ENCODE data around the gene FKBP1A.
A peak's percentile ranks its signal among the peaks of the same experiment; 100 is the strongest.

Gene FKBP1A

DNA sequence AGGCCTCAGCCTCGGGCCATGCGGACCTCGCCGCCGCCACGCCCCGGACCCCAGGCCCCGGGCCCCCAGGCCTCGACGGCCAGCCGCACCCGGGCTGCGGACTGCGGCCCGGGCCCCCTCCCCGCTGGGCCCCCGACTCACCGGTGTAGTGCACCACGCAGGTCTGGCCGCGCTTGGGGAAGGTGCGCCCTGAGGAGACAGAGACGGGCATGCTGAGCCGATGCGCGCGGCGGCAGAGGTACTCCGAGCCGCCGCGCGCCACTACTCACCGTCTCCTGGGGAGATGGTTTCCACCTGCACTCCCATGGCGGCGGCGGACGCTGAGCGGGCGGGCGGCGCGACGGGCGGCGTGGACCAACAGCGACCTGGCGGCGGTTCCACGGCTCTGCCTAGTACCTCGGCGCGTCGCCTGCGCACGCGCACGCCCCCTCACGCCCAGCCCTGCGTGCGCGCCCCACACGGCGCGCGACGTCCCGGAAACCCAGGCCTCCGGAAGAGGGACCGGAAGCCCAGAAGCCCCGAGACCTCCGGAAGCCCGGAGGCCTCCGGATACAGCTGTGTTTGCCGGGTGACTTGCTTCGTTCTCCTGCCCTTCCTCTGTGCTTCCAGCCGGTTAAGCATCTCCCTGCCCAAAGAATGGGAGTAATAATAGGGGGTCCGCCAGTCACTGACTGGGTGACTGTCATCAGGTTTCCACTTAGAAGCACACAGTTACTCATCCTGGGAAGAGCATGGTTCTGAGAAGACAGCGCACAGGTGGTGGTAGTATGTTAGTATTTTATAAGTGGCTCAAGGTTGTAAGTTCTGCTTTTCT, at the start of gene FKBP1A:
Gene FKBP1A (minus strand): TSS at position 362 of the 814 bp plus-strand sequence. CDS start 56 bp downstream, at position 306.
- DNase-seq (ENCODE audit: low spot score) = peak; percentile 91

- no peak for DNase-seq (ENCODE audit: low spot score)
Measured at GRCh38 chr20:1442304-1442703, 49.5 kb upstream of the FKBP1A start.

DNA sequence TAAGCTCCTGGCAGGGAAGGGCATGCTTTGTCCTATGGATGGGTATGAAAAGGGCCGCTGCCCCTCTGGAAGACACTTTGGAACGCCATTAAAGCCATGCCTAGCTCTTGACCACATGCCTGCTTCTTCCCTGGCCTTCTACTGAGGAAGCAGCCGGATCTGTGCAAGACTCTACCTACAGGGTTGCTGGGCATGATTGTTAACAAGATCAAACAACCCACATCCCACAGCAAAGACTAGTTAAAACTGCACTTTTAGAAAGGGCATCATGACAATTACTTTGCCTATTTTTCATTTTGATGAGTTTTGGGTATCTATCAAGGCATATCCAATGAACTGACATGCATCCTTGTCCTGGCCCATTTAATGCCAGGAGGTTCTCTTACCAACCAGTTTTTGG, 48.3 kb upstream of the FKBP1A start:
- no peak for DNase-seq (ENCODE audit: low spot score)

DNA sequence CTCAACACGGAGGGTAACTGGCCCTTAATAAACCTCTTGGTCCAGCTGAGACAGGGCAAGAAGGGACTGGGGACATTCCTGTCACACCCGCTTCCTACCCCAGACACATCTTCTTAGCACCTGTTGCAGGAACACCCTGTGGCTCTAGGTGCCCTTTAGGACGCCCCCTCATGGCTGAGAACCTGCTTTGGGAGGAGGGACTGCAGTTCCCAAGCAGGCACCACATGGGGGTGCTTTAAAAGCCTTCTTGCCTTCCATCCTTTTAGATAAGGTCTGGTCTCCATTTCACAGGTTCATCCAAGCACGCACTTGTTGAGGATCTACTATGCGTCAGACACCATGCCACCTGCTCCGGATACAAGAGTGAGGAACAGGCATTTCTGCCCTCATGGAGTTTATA, 47.2 kb upstream of the FKBP1A start:
- DNase-seq (ENCODE audit: low spot score) = no peak

- no peak for DNase-seq (ENCODE audit: low spot score)
Measured at GRCh38 chr20:1438361-1438760, 45.5 kb upstream of the FKBP1A start.

GRCh38 chr20:1437235-1437904, 44.5 kb upstream of the FKBP1A start:
- DNase-seq (ENCODE audit: low spot score) = peak; percentile 75

- no peak for DNase-seq (ENCODE audit: low spot score)
Measured at GRCh38 chr20:1436263-1436662, 43.4 kb upstream of the FKBP1A start.

GRCh38 chr20:1435337-1435699, 42.5 kb upstream of the FKBP1A start:
- no peak for DNase-seq (ENCODE audit: low spot score)

DNA sequence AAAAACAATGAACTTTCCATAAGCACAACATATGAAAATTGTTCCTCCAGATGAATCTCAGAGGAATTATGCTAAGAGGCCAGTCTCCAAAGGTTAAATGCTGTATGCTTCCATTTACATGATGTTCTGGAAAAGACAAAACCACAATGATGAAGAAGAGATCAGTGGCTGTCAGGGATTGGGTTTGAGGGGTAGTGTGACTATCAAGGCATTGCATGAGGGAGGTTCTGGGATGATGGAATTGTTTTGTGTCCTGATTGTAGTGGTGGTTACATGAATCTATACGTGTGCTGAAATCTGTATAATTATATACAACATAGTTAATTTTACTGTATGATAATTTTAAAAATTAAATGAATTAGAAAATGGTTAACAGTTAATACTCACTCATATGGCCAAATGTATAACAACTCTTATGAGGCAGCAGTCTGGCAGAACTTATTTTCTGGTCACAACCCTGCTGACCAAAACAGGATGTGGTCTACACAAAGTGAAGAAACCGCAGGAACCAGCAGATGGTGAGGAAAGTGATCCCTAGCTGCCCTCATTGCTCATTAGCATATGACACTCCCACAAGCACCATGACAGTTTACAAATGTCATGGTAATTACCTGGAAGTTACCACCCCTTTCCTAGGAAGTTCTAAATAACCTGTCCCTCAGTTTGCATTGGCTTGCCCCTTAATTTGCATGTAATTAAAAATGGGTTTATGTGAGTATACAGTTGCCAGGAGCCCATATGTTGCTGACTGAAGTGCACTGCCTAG, 41.9 kb upstream of the FKBP1A start:
- no peak for DNase-seq (ENCODE audit: low spot score)

GRCh38 chr20:1431158-1431557, 38.3 kb upstream of the FKBP1A start:
- no peak for DNase-seq (ENCODE audit: low spot score)

DNA sequence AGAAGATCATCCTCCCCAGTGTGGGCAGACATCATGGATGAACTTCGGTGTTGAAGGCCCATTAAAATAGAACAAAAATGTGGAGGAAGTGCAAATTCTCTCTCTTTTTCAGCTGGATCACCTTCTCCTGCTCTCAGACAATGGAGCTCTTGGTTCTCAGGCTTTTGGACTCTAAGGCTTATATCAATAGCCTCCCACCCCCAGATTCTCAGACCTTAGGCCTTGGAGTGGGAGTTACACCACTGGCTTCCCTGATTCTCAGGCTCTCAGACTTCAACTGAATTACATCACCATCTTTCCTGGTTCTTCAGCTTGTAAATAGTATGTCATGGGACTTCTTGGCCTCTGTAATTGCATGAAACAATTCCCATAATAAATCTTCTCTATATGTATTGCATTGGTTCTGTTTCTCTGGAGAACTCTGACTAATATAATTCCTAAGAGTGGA, 37.2 kb upstream of the FKBP1A start:
- DNase-seq (ENCODE audit: low spot score) = no peak

GRCh38 chr20:1429143-1429728, 36.4 kb upstream of the FKBP1A start:
- no peak for DNase-seq (ENCODE audit: low spot score)

GRCh38 chr20:1427457-1428054, 34.7 kb upstream of the FKBP1A start:
- peak; percentile 56 for DNase-seq (ENCODE audit: low spot score)

- no peak for DNase-seq (ENCODE audit: low spot score)
Measured at GRCh38 chr20:1426231-1426849, 33.5 kb upstream of the FKBP1A start.

DNA sequence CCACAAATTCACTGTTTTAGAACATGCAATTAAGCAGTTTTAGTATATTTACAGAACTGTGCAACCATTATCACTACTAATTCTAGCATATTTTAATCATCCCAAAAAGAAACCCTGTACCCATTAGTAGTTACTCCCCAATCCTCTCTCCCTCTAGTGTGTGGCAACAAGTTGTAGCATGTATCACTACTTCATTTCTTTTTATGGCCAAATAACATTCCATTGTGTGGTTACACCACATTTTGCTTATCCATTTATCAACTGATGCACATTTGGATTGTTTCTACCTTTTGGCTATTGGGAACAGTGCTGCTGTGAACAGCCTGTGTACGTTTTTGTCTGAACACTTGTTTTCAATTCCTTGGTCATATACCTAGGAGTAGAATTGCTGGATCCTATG, 31.5 kb upstream of the FKBP1A start:
- DNase-seq (ENCODE audit: low spot score) = no peak

GRCh38 chr20:1423625-1424106, 30.8 kb upstream of the FKBP1A start:
- peak; percentile 73 for DNase-seq (ENCODE audit: low spot score)

DNA sequence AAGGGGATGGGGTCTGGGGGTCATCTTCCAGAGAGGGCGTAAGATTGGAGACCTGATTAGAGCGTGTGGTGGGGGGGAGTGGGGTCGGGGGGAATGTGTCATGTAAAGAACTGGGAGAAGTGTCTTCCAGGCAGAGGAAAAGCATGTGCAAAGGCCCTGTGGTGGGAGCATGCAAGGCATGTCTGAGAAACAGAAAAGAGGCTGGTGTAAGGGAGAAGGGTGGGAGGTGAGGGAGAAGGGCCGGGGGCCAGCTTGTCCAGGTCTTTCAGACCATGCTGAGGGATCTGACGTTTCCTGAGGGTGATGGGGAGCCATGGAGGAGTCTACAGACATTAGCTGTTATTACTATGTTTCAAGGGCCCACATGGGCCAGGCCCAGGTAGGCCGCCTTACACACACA, 30.4 kb upstream of the FKBP1A start:
- DNase-seq (ENCODE audit: low spot score) = no peak

DNA sequence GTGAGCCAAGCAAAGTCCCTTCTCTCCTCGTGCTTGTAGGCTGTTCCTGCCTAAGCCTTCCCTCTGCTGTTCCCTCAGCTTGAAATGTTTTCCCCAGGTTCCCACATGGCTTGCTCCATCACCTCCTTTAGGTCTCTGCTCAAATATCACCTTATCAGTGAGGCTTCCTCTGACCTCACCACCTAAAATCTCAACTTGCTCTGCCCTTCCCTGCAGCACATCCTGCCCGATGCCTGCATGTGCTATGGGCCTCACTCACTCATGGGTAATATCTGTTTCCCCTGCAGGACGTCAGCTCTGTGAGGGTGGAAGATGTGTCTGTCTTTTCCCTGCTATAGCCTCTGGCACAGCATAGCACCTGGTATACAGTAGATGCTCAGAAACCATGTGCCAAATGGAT, 29.9 kb upstream of the FKBP1A start:
- DNase-seq (ENCODE audit: low spot score) = no peak

GRCh38 chr20:1420066-1420465, 27.2 kb upstream of the FKBP1A start:
- no peak for DNase-seq (ENCODE audit: low spot score)

DNA sequence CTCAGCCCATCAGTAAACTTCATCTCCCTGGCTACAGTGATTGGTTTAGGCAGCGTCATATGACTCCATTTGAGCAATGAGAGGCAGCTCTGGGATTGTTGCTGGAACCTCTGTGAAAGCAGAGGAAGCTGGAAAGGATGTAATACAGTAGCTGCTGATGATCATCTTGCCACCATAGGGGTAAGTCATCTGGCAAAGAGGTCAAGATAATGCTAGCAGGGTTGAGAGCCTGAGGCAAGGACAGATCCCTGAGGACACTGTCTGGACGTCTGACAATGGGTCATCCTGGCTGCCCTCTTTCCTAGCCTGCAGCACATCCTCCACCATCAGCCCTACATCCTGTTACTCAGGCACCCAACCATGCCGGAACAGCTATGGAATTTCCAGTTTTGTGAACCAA, 25.5 kb upstream of the FKBP1A start:
- DNase-seq (ENCODE audit: low spot score) = no peak

DNA sequence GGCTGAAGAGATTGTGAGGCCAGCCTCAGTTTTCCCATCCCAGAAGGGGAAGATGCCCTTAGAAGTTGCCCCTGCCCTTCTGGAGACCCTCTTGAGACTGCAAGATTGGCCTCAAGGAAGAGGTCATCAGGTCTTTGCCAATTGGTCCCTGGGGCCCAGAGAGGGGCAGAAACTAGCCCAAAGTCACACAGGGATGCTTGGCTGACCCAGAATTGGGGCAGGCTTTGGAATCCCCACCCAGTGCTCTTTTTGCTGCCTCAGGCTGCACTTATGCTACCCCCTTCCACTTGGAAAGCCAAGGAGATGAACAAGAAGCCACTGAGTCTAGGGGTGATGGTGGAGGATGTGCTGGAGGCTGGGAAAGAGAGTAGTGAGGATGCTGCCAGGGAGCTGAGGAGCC, 24.9 kb upstream of the FKBP1A start:
- DNase-seq (ENCODE audit: low spot score) = no peak

Measured in ecto neural progenitor cell (in vitro differentiated cells).